Brain pericyte (primary cell): ENCODE results near the gene CCND3.

ENCODE experiments used
- DNase-seq: peaks from one replicate; pipeline ENCODE4 v3.0.0-alpha.2; 2012; ENCODE audit warnings: low read depth, low spot score

CCND3 gene

GRCh38 chr6:41941280-41942066 lies at the start of gene CCND3:
CCND3 (minus strand) TSS chr6:41941808; CDS start chr6:41941649, 159 bp downstream.
- DNase-seq: peak; percentile 57

- no peak for DNase-seq
These were observed 44.7 kb upstream of the CCND3 start for GRCh38 chr6:41986339-41986738.

GRCh38 chr6:41984623-41985022 lies 43.0 kb upstream of the CCND3 start:
- no peak for DNase-seq

DNA sequence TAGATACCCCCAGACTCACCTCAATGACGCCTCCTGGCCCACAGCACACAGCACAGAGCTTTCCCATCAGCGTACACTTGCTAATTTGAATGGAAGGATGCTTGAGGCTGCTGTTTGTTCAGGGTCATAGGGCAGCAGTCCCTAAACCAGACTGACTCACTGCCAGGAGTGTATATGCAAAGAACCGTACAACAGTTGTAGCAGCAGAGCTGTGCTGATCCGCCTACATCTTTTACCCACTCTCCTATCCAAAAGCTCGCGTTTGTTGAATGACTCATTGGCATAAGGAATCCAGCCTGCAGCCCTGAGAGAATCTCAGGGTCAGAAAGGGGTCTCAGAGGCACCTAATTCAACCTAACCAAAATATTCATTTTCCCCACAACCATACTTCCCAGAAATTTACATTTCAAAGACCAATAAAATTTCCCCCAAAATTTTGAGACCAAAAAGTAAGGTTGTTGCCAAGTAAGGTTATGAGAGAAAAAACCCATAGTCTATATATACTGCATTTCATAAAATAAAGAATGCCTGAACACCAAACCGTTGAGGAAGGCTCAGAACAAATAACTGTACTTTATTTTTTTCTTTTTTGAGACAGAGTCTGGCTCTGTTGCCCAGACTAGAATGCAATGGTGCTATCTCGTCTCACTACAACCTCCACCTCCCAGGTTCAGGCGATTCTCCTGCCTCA lies 35.3 kb upstream of the CCND3 start:
- DNase-seq: no peak

- DNase-seq: no peak
These were observed 33.7 kb upstream of the CCND3 start for GRCh38 chr6:41975276-41975675.

DNA sequence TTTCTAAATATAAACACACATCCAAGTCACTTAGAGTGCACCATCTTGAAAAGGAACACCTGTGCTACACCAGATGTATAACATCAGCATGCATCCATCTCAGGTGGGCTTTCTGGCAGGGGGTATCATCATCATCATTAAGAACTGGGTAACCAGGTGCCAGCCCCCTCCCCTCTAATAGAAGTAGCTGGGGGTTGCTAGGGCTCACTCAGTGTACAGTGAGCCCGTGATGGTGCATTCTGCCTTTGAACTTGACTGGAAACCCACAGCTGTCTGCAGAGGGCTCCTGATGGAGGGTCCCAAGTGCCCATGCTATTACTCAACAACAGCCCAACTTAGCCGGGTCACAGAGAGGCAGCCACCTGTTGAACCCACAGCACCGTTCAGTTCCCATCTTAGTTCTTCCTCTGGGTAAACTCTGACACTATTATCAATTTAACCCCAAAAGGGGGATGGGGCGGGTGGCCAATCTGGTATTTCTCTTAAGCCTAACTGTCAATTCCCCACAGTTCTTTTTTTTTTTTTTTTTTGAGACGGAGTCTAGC lies 32.7 kb upstream of the CCND3 start:
- no peak for DNase-seq

GRCh38 chr6:41972826-41973225 lies 31.2 kb upstream of the CCND3 start:
- DNase-seq: no peak

GRCh38 chr6:41970436-41970846 lies 28.8 kb upstream of the CCND3 start:
- no peak for DNase-seq

DNA sequence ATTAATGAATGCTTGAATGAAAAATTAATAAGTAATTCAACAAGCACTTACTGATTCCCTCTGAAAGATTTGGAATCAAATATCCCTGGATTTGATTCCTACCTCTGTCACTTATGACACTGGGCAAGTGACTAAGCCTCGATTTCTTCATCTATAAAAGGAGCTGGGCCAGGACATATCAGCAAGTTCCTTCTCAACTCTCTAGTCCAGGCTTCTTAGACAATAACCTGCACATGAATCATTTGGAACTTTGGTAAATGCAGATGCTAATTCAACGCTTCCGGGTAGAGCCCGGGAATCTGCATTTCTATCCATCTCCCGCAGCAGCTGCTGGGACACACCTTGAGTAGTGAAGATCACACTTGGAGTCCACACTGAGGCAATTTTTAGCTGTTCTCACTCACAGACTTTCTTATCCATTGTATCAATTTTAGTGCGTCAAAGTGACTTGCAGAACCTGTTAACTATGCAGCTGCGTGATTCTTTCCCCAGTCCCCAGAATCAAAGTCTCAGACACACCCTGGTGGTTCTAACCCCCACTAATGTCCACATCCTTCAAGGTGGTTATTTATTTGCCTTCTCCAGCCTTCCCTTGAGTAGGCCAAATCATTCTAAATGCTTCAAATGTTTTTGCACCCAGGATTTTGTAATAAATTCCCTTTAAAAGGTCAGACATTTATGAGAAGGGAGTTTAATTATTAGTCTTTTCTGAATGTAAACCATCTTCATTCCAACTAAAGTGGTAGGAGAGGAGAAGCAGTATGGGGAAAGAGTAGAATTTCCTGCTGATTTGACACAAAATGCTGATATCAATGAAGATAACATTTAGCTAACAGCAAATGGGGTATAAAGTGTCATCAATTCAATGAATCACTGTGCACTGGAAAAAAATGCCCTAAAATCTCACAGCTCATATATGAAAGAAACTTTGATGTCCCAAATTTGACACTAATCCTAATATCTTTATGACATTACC lies 26.0 kb upstream of the CCND3 start:
- no peak for DNase-seq

GRCh38 chr6:41966961-41967311 lies 25.3 kb upstream of the CCND3 start:
- no peak for DNase-seq

GRCh38 chr6:41966214-41966920 lies 24.8 kb upstream of the CCND3 start:
- DNase-seq: no peak

DNA sequence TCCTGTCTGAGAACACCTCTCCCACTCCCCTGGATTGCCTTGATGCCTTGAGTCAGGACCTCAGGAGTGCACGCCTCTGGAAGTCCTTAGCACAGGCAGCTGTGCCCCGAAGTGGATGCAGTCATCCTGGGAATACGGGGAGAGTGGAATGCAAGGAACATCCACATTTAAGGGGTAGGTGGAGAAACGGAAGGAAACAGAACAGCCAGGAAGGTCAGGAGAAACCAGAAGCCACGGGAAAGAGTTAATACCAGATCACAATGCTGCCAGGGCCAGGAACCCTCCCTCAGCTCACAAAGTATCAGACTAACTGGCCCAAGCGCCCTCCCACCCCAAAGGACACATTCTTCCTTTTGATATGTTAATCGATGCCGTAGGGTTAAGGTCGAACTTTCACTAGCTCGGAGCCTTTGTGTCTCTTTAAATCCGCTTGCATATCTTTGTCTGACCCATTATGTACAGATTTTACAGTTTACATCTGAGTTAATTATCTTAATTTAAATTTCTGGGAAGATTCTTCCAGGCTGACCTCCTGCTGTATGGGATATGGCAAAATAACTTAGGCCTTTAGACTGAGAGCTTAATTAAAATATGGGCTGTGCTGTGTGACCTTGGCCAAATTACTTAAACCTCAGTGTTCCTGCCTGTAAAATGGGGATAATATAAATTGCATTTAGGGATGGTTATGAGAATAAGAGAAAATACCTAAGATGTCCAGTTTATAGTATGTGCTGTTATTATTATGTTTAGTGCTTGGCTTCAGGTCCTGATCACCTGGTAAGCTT lies 24.0 kb upstream of the CCND3 start:
- no peak for DNase-seq

DNA sequence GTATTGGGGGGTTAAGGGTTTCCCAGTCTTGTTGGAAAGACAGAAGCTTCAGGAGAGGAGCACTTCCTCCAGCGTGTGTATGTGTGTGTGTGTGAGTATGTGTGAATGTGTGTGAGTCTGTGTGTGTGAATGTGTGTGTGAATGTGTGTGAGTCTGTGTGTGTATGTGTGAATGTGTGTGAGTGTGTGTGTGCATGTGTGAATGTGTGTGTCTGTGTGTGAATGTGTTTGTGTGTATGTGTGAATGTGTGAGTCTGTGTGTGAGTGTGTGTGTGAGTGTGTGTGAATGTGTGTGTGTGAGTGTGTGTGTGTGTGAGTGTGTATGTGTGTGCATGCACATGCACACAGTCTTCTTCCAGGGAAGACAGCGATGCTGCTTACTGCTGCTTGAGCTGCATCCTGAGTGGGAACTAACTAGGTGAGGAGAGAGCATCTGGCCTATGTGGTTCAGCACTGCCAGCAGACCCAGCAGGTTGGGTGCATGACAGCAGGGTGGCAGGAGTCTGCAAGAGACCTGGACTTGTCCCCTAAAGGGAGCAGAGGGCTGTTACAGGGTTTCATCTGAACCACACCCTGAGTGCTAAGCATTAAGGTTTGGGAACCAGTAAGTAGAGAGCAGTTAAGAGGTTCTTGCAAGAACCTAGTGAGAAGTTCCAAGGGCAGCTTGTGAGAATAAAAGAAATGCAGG lies 22.7 kb upstream of the CCND3 start:
- DNase-seq: no peak

- no peak for DNase-seq
These were observed 21.8 kb upstream of the CCND3 start for GRCh38 chr6:41963371-41963770.

GRCh38 chr6:41960028-41960427 lies 18.4 kb upstream of the CCND3 start:
- DNase-seq: no peak

- no peak for DNase-seq
These were observed 16.6 kb upstream of the CCND3 start for GRCh38 chr6:41958022-41958856.

DNA sequence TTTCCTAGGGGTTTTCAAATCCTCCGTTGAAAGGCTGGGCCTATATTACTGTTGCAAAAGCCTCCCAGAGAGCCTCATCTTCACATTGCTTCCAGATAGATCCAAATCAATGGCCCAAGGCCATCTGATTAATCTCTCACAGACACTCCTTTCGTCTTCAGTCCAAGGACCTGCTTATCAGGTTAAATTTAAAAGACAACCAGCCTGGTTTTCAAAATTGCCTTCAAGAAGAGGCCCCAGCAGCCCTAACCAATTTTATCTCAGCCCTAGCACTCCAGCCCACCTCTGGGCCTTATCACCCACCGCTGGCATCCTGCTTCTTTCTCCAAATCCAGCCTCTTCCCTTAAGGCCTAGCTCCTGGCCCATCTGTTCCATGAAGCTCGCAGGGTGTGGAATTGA lies 15.5 kb upstream of the CCND3 start:
- no peak for DNase-seq

GRCh38 chr6:41955412-41955811 lies 13.8 kb upstream of the CCND3 start:
- DNase-seq: no peak

GRCh38 chr6:41954668-41955067 lies 13.1 kb upstream of the CCND3 start:
- DNase-seq: no peak
